KMS-11 (cell line): ENCODE measurements around the gene N4BP2L1.

Experiments
- H2AFZ ChIP-seq: fragments of 200-600 bp; sonication (generic); 2 replicates; pipeline ENCODE4 v1.6.1; 2016; ENCODE audit warnings: antibody characterized with exemption, mixed run types, low read depth
- H3K27ac ChIP-seq: fragments of 200-600 bp; sonication (generic); 2 replicates; pipeline ENCODE4 v1.6.1; 2016; ENCODE audit warnings: mild to moderate bottlenecking, mixed run types
- H3K27me3 ChIP-seq: fragments of 200-600 bp; sonication (generic); 2 replicates; pipeline ENCODE4 v1.6.1; 2017; ENCODE audit warnings: mild to moderate bottlenecking, low read depth, mixed run types, moderate library complexity; ENCODE audit not compliant: insufficient read depth
- H3K36me3 ChIP-seq: fragments of 200-600 bp; sonication (generic); 2 replicates; pipeline ENCODE4 v1.6.1; 2017; ENCODE audit warnings: mild to moderate bottlenecking, mixed run types; ENCODE audit not compliant: insufficient read depth
- H3K4me1 ChIP-seq: fragments of 200-600 bp; sonication (generic); 2 replicates; pipeline ENCODE4 v1.6.1; 2016; ENCODE audit warnings: mild to moderate bottlenecking, low read depth, mixed run types; ENCODE audit not compliant: poor library complexity, severe bottlenecking
- H3K4me2 ChIP-seq: fragments of 200-600 bp; sonication (generic); 2 replicates; pipeline ENCODE4 v1.7.0; 2016; ENCODE audit warnings: mild to moderate bottlenecking, mixed run types
- H3K4me3 ChIP-seq: fragments of 200-600 bp; sonication (generic); IDR thresholded peaks from 2 replicates; pipeline ENCODE4 v1.6.1; 2017; ENCODE audit warnings: low read depth, low read length, mixed read lengths; ENCODE audit not compliant: insufficient read depth
- H3K79me2 ChIP-seq: fragments of 200-600 bp; sonication (generic); 2 replicates; pipeline ENCODE4 v1.6.1; 2016; ENCODE audit warnings: low read depth, mixed run types; ENCODE audit not compliant: insufficient read depth
- H3K9ac ChIP-seq: fragments of 200-600 bp; sonication (generic); 2 replicates; pipeline ENCODE4 v1.6.1; 2016; ENCODE audit warnings: mild to moderate bottlenecking, mixed run types
- H4K20me1 ChIP-seq: fragments of 200-600 bp; sonication (generic); 2 replicates; pipeline ENCODE4 v1.6.1; 2016; ENCODE audit warnings: mild to moderate bottlenecking, mixed run types; ENCODE audit not compliant: insufficient read depth
- TF ChIP-seq, protein P1 (sequence below): fragments of 200-600 bp; sonication (generic); conservative IDR thresholded peaks from 2 replicates; pipeline ENCODE4 v1.6.1; 2017; ENCODE audit warnings: low read depth, mild to moderate bottlenecking, antibody characterized with exemption, low read length, moderate library complexity, mixed read lengths

Gene N4BP2L1

DNA sequence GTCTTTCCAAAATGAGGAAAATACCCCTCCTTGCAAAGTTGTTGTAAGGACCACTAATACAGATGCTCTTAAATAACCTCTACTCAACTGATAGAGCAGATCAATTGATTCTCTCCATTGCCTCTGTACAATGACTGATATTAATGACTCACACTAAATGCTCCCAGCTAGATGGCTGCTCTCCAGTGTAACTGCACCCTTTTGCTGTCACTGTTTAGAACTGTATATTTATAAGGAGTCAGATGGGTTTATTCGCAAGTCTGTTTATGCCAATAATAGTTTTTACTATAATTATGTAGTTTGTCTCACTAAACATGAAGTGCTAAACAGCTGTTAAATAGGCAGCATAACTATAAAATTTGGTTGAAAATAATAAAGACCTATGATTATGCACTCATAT, 21.0 kb upstream of the N4BP2L1 start:
- Histone ChIP-seq H3K27me3 (no peaks in the 10 kb centered on the region), H3K4me2 (no peak overlapping the region), H3K27ac (no peak overlapping the region), H2AFZ (no peak overlapping the region), H3K36me3 (no peaks in the 10 kb centered on the region), H3K4me1 (no peaks in the 10 kb centered on the region), H3K4me3 (no peak overlapping the region), H3K9ac (no peak overlapping the region), H4K20me1 (no peaks in the 10 kb centered on the region), H3K79me2 (no peaks in the 10 kb centered on the region)
- TF ChIP-seq, protein P1, sequence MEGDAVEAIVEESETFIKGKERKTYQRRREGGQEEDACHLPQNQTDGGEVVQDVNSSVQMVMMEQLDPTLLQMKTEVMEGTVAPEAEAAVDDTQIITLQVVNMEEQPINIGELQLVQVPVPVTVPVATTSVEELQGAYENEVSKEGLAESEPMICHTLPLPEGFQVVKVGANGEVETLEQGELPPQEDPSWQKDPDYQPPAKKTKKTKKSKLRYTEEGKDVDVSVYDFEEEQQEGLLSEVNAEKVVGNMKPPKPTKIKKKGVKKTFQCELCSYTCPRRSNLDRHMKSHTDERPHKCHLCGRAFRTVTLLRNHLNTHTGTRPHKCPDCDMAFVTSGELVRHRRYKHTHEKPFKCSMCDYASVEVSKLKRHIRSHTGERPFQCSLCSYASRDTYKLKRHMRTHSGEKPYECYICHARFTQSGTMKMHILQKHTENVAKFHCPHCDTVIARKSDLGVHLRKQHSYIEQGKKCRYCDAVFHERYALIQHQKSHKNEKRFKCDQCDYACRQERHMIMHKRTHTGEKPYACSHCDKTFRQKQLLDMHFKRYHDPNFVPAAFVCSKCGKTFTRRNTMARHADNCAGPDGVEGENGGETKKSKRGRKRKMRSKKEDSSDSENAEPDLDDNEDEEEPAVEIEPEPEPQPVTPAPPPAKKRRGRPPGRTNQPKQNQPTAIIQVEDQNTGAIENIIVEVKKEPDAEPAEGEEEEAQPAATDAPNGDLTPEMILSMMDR: no peak

DNA sequence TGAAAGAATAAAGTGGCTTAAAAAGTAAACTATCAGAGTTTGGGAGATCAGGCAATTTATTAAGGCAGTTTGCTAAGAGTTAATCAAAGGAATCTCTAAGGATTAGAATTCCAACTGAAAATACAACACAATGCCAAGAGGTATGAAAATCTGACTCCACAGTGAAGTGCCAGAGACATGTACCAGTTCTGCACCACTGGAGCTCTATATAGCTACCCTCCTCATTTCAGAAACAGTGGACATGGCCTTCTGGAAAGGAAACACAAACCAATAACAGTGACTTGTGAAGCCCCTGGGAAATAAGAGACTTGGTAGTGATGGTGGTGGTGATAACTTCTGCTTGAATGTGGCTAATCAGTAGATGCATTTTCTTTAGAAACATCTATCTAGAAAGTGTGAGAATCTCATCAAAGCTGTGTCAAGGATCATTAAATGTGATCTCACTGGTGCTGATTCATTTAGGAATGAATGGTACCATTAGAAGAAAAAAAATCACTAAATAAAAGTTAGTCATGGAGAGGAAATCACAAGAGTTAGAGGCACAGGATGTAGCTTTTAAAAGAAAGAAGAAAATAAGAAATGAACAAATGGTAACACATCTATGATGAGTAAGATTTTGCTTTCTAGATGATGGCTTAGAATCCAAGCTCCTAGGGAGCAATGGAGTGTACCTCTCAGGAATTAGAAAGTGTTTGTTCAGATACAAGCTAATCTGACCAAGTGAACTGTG, 20.1 kb upstream of the N4BP2L1 start:
- H4K20me1 ChIP-seq: no peaks in the 10 kb centered on the region
- H3K4me3 ChIP-seq: no peak overlapping the region
- H3K4me2 ChIP-seq: no peak overlapping the region
- H3K27me3 ChIP-seq: no peaks in the 10 kb centered on the region
- no peaks in the 10 kb centered on the region for H3K79me2 ChIP-seq
- no peak overlapping the region for H3K9ac ChIP-seq
- no peak overlapping the region for H3K27ac ChIP-seq
- H3K36me3 ChIP-seq: no peaks in the 10 kb centered on the region
- H2AFZ ChIP-seq: no peak overlapping the region
- no peaks in the 10 kb centered on the region for H3K4me1 ChIP-seq
- TF ChIP-seq, protein P1: no peak

DNA sequence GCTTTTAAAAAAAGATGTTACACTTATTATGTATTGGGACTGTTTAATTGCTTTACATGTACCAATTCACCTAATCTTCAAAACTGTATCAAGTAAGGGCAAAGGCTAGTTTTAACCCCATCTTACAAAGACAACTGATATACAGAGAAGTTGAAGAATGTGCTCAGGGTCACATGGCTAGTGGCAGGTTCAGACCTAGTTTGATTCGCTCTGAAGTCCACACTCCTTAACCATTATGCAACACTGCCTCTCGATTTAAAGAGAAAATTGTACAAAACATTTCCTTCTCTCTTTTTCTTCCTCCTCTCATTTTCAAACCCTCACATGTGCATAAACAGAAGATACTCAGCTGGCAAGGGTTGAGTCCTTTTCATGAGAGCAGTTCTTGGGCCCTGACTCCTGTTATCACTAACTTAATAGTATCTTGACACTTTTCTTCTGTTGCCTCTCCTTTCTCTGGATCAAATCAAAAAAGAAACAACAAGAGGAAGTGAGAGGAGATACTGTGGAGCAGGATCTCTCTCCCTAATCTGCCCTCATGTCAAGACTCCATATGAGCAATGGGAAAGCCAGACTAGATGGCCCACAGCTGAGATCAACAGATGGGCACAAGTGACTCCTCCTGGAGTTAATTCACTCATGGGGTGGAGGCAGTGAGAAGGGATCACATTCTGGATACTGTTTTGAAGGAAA, 19.0 kb upstream of the N4BP2L1 start:
- no peak overlapping the region for H2AFZ ChIP-seq
- H3K27ac ChIP-seq: no peak overlapping the region
- H4K20me1 ChIP-seq: no peaks in the 10 kb centered on the region
- H3K79me2 ChIP-seq: no peaks in the 10 kb centered on the region
- no peak overlapping the region for H3K9ac ChIP-seq
- no peak overlapping the region for H3K4me2 ChIP-seq
- H3K4me3 ChIP-seq: no peak overlapping the region
- H3K36me3 ChIP-seq: no peaks in the 10 kb centered on the region
- H3K27me3 ChIP-seq: no peaks in the 10 kb centered on the region
- TF ChIP-seq, protein P1: no peak
- no peaks in the 10 kb centered on the region for H3K4me1 ChIP-seq

DNA sequence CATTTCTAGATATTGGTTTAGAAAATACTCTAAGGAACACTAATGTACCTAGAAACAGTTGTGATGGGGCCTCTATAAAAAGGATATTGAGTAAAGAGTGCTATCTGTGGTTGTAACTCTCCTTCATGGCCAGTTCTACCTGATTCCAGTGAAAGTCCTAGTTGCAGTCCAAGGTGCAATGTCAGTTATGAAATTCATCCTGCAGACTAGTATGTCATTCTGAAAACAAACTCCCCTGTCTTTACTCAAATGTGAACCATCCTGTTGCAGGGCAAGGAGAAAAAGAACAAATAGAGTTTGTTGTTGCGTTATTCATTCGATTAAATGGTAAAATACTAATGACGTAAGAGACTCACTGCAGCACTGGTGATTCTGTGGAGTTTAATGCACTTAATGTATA, 18.3 kb upstream of the N4BP2L1 start:
- no peak overlapping the region for H2AFZ ChIP-seq
- no peak overlapping the region for H3K9ac ChIP-seq
- H3K4me1 ChIP-seq: no peaks in the 10 kb centered on the region
- H3K4me2 ChIP-seq: no peak overlapping the region
- H3K4me3 ChIP-seq: no peak overlapping the region
- H3K36me3 ChIP-seq: no peaks in the 10 kb centered on the region
- no peaks in the 10 kb centered on the region for H3K79me2 ChIP-seq
- H4K20me1 ChIP-seq: no peaks in the 10 kb centered on the region
- TF ChIP-seq, protein P1: no peak
- no peaks in the 10 kb centered on the region for H3K27me3 ChIP-seq
- no peak overlapping the region for H3K27ac ChIP-seq
